Type B pancreatic cell (in vitro differentiated cells): Measurements from ENCODE around the gene PIGV. TPM values are rescaled to one million over a fixed set of nuclear protein-coding genes. Genes with fewer than 3 reads are reported as not detected.

Experiments
- DNase-seq: peaks from one replicate; pipeline ENCODE4 v3.0.0; 2021; ENCODE audit warnings: mixed read lengths; ENCODE audit not compliant: unreplicated experiment; ENCODE audit errors: extremely low spot score
- H3K27ac Mint-ChIP-seq: 2 replicates; pipeline ENCODE4 v1.8.0; 2021; ENCODE audit warnings: mild to moderate bottlenecking, mixed read lengths
- H3K27me3 Mint-ChIP-seq: 2 replicates; pipeline ENCODE4 v1.8.0; 2021; ENCODE audit warnings: mixed read lengths
- H3K36me3 Mint-ChIP-seq: 2 replicates; pipeline ENCODE4 v1.8.0; 2021; ENCODE audit warnings: mixed read lengths
- H3K4me1 Mint-ChIP-seq: one replicate; pipeline ENCODE4 v1.8.0; 2021; ENCODE audit warnings: mixed read lengths; ENCODE audit not compliant: unreplicated experiment
- H3K4me3 Mint-ChIP-seq: 2 replicates; pipeline ENCODE4 v1.8.0; 2021; ENCODE audit warnings: mild to moderate bottlenecking, mixed read lengths
- H3K9me3 Mint-ChIP-seq: 2 replicates; pipeline ENCODE4 v1.8.0; 2021; ENCODE audit warnings: mixed read lengths
- total RNA-seq: library from RNA; stranded (reverse); gene quantifications from 2 replicates; pipeline ENCODE4 v1.2.1, GENCODE V29; 2021; ENCODE audit warnings: low replicate concordance
- TF ChIP-seq, protein P1 (sequence below): fragments of 200-600 bp; sonication (generic); conservative IDR thresholded peaks from 2 replicates; pipeline ENCODE4 v1.5.0; 2021; ENCODE audit warnings: antibody characterized with exemption, mild to moderate bottlenecking

Gene PIGV
- total RNA-seq, 1 donor from 2014 or later, result 13.3 TPM

DNA sequence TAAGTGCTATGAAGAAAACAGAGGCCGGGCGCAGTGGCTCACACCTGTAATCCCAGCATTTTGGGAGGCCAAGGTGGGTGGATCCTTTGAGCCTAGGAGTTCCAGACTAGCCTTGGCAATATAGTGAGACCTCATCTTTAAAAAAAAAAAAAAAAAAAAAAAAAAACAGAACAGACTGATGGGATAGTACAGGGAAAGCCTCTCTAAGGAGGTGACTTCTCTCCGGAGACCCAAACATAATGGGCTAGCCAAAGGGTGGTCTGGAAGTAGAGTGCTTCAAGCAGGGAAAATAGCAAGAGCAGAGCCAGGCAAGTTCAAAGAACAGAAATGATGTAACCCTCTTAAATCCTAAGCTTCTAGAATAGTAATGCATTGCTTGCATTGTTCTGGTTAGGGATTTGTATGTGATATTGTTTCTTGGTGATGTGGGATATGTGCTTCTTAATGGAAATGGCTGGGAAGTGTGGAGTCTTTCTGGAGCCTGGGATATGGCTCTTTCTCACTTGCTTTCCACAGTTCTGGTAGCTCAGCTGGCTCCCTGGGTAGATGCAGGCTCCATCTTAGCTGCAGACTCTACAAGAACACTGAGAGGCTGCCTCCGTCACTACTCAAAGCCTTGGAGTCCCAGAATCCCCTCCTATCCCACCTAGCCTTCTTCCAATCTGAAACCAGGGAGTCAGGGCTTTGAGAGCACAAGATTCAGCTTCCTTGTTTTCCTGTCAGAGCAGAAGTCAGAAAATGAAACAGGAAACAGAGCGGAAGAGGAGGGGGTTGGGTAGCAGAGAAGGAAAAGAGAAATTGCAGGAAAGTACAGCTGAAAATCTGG is 1.9 kb upstream of the PIGV start:
- no peaks in the 10 kb centered on the region for H3K27me3 Mint-ChIP-seq
- H3K9me3 Mint-ChIP-seq, result no peaks in the 10 kb centered on the region
- peaks cover 73% of the 10 kb centered on the region for H3K4me1 Mint-ChIP-seq
- H3K27ac Mint-ChIP-seq, result peak overlapping the region; percentile 99
- H3K4me3 Mint-ChIP-seq, result peak overlapping the region; percentile 99
- peaks cover 15% of the 10 kb centered on the region for H3K36me3 Mint-ChIP-seq
- TF ChIP-seq, protein P1, sequence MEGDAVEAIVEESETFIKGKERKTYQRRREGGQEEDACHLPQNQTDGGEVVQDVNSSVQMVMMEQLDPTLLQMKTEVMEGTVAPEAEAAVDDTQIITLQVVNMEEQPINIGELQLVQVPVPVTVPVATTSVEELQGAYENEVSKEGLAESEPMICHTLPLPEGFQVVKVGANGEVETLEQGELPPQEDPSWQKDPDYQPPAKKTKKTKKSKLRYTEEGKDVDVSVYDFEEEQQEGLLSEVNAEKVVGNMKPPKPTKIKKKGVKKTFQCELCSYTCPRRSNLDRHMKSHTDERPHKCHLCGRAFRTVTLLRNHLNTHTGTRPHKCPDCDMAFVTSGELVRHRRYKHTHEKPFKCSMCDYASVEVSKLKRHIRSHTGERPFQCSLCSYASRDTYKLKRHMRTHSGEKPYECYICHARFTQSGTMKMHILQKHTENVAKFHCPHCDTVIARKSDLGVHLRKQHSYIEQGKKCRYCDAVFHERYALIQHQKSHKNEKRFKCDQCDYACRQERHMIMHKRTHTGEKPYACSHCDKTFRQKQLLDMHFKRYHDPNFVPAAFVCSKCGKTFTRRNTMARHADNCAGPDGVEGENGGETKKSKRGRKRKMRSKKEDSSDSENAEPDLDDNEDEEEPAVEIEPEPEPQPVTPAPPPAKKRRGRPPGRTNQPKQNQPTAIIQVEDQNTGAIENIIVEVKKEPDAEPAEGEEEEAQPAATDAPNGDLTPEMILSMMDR, result no peak
- no peak for DNase-seq

DNA sequence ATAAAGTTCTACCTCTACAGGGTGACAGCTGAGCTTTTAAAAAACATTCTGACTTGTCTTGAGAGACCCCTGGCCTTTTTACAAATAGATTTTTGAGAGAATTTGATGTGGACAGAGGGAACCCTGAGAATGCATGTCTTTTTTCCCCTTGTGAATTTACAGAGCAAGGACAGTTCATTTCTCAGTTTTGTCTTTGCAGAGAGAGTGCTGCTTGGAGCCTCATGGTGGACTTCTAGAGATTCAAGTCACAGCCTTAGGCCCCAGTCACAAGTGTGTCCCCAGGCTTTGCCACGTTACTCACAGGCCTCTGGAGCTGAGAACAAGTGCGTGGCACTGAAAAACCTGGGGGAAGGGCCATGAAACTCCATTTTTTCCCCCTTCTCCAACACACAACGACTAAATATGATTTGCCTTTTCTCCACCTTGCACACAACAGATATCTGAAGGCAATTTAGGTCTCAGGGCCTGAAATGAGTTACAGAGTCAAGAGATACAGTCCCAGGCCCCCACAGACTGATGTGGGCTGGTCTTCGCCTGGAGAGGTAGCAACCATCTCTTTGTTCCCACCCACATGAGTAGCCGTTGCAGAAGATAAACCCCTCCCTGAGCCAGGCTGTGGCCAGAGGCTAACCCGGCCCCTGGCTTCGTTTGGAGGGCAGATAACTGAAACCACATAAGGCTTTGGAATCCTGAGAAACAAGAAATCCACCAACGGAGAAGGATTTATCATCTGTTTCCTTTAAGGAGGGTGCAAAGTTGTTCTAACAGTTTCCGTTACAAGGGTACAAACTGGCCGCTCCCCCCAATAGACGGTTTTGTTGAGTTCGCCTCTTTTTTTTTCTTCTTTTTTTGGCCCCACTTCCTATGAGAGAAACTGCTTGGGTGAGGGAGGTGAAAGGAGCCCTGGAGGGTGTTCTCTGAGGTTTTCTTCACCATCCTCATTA is 1.0 kb upstream of the PIGV start:
- H3K9me3 Mint-ChIP-seq, result no peaks in the 10 kb centered on the region
- no peaks in the 10 kb centered on the region for H3K27me3 Mint-ChIP-seq
- DNase-seq, result no peak
- peaks cover 68% of the 10 kb centered on the region for H3K4me1 Mint-ChIP-seq
- peak overlapping the region; percentile 99 for H3K27ac Mint-ChIP-seq
- peak overlapping the region; percentile 99 for H3K4me3 Mint-ChIP-seq
- TF ChIP-seq, protein P1, result no peak
- peaks cover 10% of the 10 kb centered on the region for H3K36me3 Mint-ChIP-seq

DNA sequence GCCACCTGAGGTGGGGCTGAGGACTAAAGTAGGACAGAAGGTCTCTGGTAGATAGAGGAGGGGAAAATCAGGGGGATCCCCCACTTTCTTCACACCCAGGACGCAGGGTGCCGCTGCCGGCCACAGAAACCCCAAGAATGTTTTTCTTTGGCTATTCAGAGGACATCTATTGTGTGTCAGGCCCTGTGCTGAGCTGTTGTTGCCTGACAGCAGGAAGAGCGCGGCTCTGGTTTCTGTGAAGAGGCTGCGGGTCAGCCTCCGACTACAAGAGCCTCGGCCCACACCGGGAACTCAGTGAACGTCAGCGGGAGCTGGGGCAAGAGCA is 407 bp upstream of the PIGV start:
- DNase-seq, result no peak
- H3K4me3 Mint-ChIP-seq, result peak overlapping the region; percentile 99

DNA sequence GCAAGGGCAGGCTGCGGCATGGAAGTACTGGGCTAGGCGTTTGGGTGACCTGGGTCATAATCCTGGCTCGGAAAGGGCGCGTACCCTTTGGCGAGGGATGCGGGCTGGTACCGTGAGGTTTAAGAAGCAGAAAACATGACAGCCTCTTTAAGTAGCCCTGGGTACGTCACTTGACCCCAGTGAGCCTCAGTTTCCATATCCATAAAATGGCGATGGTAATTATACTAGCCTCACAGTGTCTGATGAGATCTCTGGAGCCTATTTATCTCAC is 700 bp downstream of the PIGV start:
- Mint-ChIP-seq H3K9me3 (no peaks in the 10 kb centered on the region), H3K27me3 (no peaks in the 10 kb centered on the region), H3K36me3 (peaks cover 3% of the 10 kb centered on the region), H3K27ac (peak overlapping the region; percentile 99), H3K4me3 (peak overlapping the region; percentile 99), H3K4me1 (peaks cover 55% of the 10 kb centered on the region)
- TF ChIP-seq, protein P1, result no peak
- no peak for DNase-seq

More for the DNA sequence above, 407 bp upstream of the PIGV start:
- Mint-ChIP-seq H3K27me3 (no peaks in the 10 kb centered on the region), H3K9me3 (no peaks in the 10 kb centered on the region), H3K36me3 (peaks cover 7% of the 10 kb centered on the region), H3K4me1 (peaks cover 66% of the 10 kb centered on the region), H3K27ac (peak overlapping the region; percentile 99)
- TF ChIP-seq, protein P1, result no peak

DNA sequence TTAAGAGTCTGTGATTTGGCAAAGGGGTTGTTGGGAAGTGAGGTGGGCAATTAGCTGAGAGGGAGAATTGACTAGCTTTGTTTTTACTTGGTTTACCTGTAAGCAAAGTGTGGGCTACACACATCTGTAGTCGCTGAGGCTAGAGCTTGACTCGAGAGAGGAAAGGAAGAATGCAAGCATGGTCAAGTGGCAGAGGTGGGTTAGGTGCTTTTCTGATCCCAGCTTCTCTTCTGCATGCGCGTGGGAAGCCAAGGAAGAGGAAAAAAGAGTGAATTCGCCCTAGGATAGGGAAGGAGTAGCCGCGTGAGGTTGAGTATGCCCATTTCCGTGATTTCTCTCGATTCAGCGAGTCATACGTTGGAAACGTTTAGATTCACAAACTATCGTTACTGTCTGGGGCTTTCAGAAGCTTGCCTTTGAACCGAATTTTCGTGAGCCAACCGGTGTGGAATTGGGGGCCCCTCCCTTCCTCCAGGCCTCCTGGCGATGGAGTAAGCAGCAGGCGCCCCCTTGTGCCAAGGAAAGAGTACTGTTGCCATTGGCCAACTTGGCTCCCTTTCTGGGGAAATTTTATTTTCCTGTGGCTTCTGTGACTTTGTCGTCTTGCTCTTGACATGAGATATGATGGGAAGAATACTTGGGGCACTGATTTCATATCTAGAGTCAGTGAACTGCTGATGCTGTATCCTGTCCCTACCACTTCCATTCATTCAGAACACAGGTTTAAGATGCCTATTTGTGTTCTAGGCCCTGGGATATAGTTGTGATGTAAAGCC is 1.3 kb downstream of the PIGV start:
- peaks cover 49% of the 10 kb centered on the region for H3K4me1 Mint-ChIP-seq
- H3K27me3 Mint-ChIP-seq, result no peaks in the 10 kb centered on the region
- H3K36me3 Mint-ChIP-seq, result peaks cover 3% of the 10 kb centered on the region
- no peaks in the 10 kb centered on the region for H3K9me3 Mint-ChIP-seq
- peak overlapping the region; percentile 99 for H3K27ac Mint-ChIP-seq
- peak overlapping the region; percentile 99 for H3K4me3 Mint-ChIP-seq
- DNase-seq, result peak; percentile 84
- TF ChIP-seq, protein P1, result peak; percentile 98
